ENCODE measurements around the gene SLA2. TPM values are rescaled to one million over a fixed set of nuclear protein-coding genes. Genes with fewer than 3 reads are reported as not detected.
"Not testable (repeated sequence)": the region's sequence is repeated elsewhere in the genome, so short reads cannot be mapped to it uniquely, and the experiment has no call there.

Gene SLA2
- total and polyA plus RNA-seq, 2 of the 4 experiments (the other 2 are of a cell fraction) = 0.03 TPM; not detected in 1

DNA sequence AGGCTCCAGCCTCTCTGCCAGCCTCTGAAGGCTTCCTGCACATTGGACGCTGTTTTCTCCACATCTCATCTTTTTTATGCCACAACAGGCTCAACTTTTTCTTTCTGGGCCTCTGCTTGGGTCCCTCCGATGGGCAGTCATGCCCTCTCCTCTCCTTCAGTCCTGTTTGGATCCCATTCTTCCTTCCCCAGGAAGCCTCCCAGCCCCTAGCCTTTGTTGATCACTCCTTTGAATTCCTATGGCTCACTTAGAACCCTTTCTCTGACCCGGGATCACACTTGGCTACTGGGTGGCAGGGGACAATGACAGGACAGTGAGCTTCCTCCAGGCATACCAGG is 4.5 kb downstream of the SLA2 start:
- H3K4me2 ChIP-seq (ENCODE audit: low read depth, low read length) = no peak overlapping the region
- no peak for TF ChIP-seq RFX5 (IDR thresholded peaks at IDR 0.05; ENCODE audit: low read depth, low read length)
- no peak for TF ChIP-seq BHLHE40 (IDR thresholded peaks at IDR 0.05; ENCODE audit: low read depth, low read length)
- TF ChIP-seq, protein P1, sequence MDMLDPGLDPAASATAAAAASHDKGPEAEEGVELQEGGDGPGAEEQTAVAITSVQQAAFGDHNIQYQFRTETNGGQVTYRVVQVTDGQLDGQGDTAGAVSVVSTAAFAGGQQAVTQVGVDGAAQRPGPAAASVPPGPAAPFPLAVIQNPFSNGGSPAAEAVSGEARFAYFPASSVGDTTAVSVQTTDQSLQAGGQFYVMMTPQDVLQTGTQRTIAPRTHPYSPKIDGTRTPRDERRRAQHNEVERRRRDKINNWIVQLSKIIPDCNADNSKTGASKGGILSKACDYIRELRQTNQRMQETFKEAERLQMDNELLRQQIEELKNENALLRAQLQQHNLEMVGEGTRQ (IDR thresholded peaks at IDR 0.05; ENCODE audit: low read depth, low read length) = no peak
- no peak for TF ChIP-seq SMC3 (IDR thresholded peaks at IDR 0.05; ENCODE audit: low read depth, low read length)
- TF ChIP-seq FOS (IDR thresholded peaks at IDR 0.05; ENCODE audit: low read depth, low read length) = no peak
- TF ChIP-seq MXI1 (IDR thresholded peaks at IDR 0.05; ENCODE audit: borderline replicate concordance, low read depth, low read length) = no peak
- no peak for TF ChIP-seq NFE2L2 (IDR thresholded peaks at IDR 0.05; ENCODE audit: low read depth, low read length)
- DNase-seq (no peak), ATAC-seq (ENCODE audit: low read depth) (no peak)
- 75% methylated on average over 1 of the region's 3 CpGs; no CpG with 5 or more reads in 1 of the 2 experiments for WGBS, 2 experiments (ENCODE audit: extremely low coverage in 2 of 2, insufficient read length in 1 of 2)
- no peak overlapping the region for H2AK5ac ChIP-seq (ENCODE audit: low read depth, low read length)
- H3K56ac ChIP-seq (ENCODE audit: extremely low read depth, insufficient read depth, low read length) = no peak overlapping the region
- H4K20me1 ChIP-seq (ENCODE audit: insufficient read depth, low read length) = no peaks in the 10 kb centered on the region
- no peaks in the 10 kb centered on the region for H3K79me1 ChIP-seq (ENCODE audit: low read depth in 1 of 2, low read length in 2 of 2)
- H3K9ac ChIP-seq (ENCODE audit: low read depth, low read length) = no peak overlapping the region
- no peak overlapping the region for H2BK15ac ChIP-seq (ENCODE audit: low read depth, low read length)
- no peak overlapping the region for H2BK5ac ChIP-seq (ENCODE audit: low read depth, low read length, poor library complexity, severe bottlenecking)
- no peak overlapping the region for H2AK9ac ChIP-seq (replicated peaks; ENCODE audit: low read depth, low read length, poor library complexity)
- no peaks in the 10 kb centered on the region for H3K9me1 ChIP-seq (ENCODE audit: insufficient read depth, low read length)
- no peak overlapping the region for H2BK20ac ChIP-seq (ENCODE audit: low read depth, low read length)
- ChIA-PET CTCF (no interaction called here), POLR2A (ENCODE audit: unreplicated experiment) (no interaction called here)
- BruUV-seq (replicated peaks) = no TSS peak
- H3K18ac ChIP-seq (ENCODE audit: low read depth, low read length) = no peak overlapping the region
- in situ Hi-C loops (cut with MboI; ENCODE audit: low sequenced_read_pairs) = no loop called here
- no peak overlapping the region for H4K5ac ChIP-seq (ENCODE audit: low read depth, low read length)
- no peak overlapping the region for H3K14ac ChIP-seq (replicated peaks; ENCODE audit: low read depth, low read length)
- no peak overlapping the region for H3K27ac ChIP-seq (ENCODE audit: insufficient read depth, low read length)
- H3K23ac ChIP-seq (ENCODE audit: low read depth, low read length) = no peak overlapping the region
- no peak overlapping the region for H2BK120ac ChIP-seq (ENCODE audit: low read depth, low read length)
- no peak overlapping the region for H3K4ac ChIP-seq (ENCODE audit: low read depth, low read length)
- 0 out of 2 replicates have a peak, but pooled peaks cover 1% of the 10 kb centered on the region for H3K27me3 ChIP-seq (ENCODE audit: control insufficient read depth, insufficient read depth, low read length)
- H4K91ac ChIP-seq (ENCODE audit: insufficient read depth, low read depth, low read length) = no peak overlapping the region
- H4K8ac ChIP-seq (ENCODE audit: low read depth in 2 of 2, low read length in 2 of 2) = no peak overlapping the region
- no peak overlapping the region for H3K4me3 ChIP-seq (ENCODE audit: insufficient read depth, low read depth, low read length)
- H3K36me3 ChIP-seq (ENCODE audit: control insufficient read depth, insufficient read depth, low read length) = no peaks in the 10 kb centered on the region
- dilution Hi-C loops (cut with HindIII; ENCODE audit: low sequenced_read_pairs, unreplicated experiment) = no loop called here
- no peak overlapping the region for H2AFZ ChIP-seq (replicated peaks; ENCODE audit: low read length, poor library complexity)
- intact Hi-C loops (cut with micrococcal nuclease) = no loop called here
- no peaks in the 10 kb centered on the region for H3K4me1 ChIP-seq (ENCODE audit: control insufficient read depth, insufficient read depth, low read length)
- H3K9me3 ChIP-seq (ENCODE audit: control insufficient read depth, insufficient read depth, low read length) = no peaks in the 10 kb centered on the region

DNA sequence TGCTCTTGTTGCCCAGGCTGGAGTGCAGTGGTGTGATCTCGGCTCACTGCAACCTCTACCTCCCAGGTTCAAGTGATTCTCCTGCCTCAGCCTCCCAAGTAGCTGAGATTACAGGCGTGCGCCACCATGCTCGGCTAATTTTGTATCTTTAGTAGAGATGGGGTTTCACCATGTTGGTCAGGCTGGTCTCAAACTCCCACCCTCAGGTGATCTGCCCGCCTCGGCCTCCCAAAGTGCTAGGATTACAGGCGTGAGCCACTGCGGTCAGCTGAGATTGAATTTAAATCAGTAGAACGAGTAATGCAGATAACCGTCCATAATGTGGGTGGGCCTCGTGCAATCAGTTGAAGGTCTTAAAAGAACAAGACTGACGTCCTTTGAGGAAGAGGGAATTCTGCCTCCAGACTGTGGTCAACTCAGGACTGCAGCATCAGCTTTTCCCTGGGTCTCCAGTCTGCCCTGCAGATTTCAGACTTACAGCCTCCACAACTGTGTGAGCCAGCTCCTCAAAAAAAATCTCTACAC is 7.1 kb downstream of the SLA2 start:
- ATAC-seq (ENCODE audit: low read depth); H3K4me1 ChIP-seq (ENCODE audit: control insufficient read depth, insufficient read depth, low read length); H4K8ac ChIP-seq (ENCODE audit: low read depth in 2 of 2, low read length in 2 of 2); H3K4ac ChIP-seq (ENCODE audit: low read depth, low read length); intact Hi-C loops (cut with micrococcal nuclease); H2AK5ac ChIP-seq (ENCODE audit: low read depth, low read length); BruUV-seq (replicated peaks); H2BK20ac ChIP-seq (ENCODE audit: low read depth, low read length); CTCF ChIA-PET; POLR2A ChIA-PET (ENCODE audit: unreplicated experiment); H2BK5ac ChIP-seq (ENCODE audit: low read depth, low read length, poor library complexity, severe bottlenecking); H3K18ac ChIP-seq (ENCODE audit: low read depth, low read length); H3K36me3 ChIP-seq (ENCODE audit: control insufficient read depth, insufficient read depth, low read length); H3K9me3 ChIP-seq (ENCODE audit: control insufficient read depth, insufficient read depth, low read length); in situ Hi-C loops (cut with MboI; ENCODE audit: low sequenced_read_pairs); dilution Hi-C loops (cut with HindIII; ENCODE audit: low sequenced_read_pairs, unreplicated experiment); H2BK120ac ChIP-seq (ENCODE audit: low read depth, low read length); H3K14ac ChIP-seq (replicated peaks; ENCODE audit: low read depth, low read length); H3K27me3 ChIP-seq (ENCODE audit: control insufficient read depth, insufficient read depth, low read length); H3K79me1 ChIP-seq (ENCODE audit: low read depth in 1 of 2, low read length in 2 of 2); H3K4me3 ChIP-seq (ENCODE audit: insufficient read depth, low read depth, low read length); H2BK15ac ChIP-seq (ENCODE audit: low read depth, low read length); H3K27ac ChIP-seq (ENCODE audit: insufficient read depth, low read length); H4K91ac ChIP-seq (ENCODE audit: insufficient read depth, low read depth, low read length); H3K56ac ChIP-seq (ENCODE audit: extremely low read depth, insufficient read depth, low read length); H3K9me1 ChIP-seq (ENCODE audit: insufficient read depth, low read length); H3K4me2 ChIP-seq (ENCODE audit: low read depth, low read length); H3K9ac ChIP-seq (ENCODE audit: low read depth, low read length); DNase-seq; H2AFZ ChIP-seq (replicated peaks; ENCODE audit: low read length, poor library complexity); H2AK9ac ChIP-seq (replicated peaks; ENCODE audit: low read depth, low read length, poor library complexity); H4K20me1 ChIP-seq (ENCODE audit: insufficient read depth, low read length); H3K23ac ChIP-seq (ENCODE audit: low read depth, low read length); H4K5ac ChIP-seq (ENCODE audit: low read depth, low read length): not testable (repeated sequence)
- WGBS, 2 experiments (ENCODE audit: extremely low coverage in 2 of 2, insufficient read length in 1 of 2) = 78% methylated on average over 4 of the region's 12 CpGs; no CpG with 5 or more reads in 1 of the 2 experiments

Data from IMR-90 (cell line).